UCSD-AML1 (cell line): ENCODE measurements around the gene PPARGC1A.

Source experiments
- DNase-seq: peaks from one replicate; lab custom pipeline; 2025; ENCODE audit not compliant: unreplicated experiment; lab: John Stamatoyannopoulos, UW

PPARGC1A gene

DNA sequence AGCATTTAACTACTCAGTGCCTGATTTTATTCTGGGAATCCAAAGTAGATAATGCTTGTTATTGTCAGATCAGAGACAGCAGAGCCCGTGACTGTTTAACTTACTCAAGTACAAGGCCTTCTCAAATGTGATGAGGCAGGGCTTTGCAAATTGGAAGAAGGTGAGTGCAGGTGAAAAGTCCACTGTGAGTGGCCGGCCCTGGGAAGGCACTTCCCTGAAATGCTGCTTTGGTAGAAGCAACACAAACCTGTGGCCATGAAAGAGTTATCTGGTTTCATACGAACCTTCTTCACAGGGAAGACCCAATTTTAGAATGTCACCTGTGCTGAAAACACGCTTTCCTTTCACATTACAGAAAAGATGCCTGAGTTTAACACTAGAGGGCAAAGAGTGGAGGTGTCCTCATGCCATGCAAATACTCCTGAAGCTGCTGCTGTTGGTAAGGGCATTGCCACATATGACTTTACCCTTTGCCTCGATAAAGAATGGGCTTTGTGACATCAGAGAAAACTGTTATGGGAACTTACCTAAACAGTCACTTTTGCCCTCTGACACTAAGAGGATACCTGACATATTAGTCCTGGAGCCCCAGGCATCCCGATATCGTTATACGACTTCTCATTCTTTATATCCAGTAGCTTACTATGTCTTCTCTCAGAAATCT is 8.0 kb downstream of the PPARGC1A start:
- DNase-seq = no peak

DNA sequence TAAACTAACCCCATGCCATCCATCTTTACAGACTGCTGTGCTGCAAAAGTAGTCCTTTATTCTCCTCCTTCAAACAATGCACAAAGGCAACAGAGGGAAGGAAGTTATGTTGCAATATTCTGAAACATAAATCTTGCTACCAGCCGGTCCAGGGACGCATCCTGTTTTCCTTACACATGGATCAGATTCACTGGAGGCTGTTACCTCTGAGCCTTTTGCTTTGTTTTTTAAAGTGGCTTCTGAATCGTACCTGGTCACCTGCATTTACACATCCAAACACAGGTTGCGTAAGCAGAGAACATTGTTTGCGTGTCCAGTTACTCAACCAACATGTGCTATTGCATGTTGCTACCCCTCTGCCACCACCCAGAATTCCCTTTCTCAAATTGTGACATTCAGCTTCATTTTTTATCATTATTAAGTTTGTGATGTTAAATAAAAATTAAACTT is 8.8 kb downstream of the PPARGC1A start:
- no peak for DNase-seq

DNA sequence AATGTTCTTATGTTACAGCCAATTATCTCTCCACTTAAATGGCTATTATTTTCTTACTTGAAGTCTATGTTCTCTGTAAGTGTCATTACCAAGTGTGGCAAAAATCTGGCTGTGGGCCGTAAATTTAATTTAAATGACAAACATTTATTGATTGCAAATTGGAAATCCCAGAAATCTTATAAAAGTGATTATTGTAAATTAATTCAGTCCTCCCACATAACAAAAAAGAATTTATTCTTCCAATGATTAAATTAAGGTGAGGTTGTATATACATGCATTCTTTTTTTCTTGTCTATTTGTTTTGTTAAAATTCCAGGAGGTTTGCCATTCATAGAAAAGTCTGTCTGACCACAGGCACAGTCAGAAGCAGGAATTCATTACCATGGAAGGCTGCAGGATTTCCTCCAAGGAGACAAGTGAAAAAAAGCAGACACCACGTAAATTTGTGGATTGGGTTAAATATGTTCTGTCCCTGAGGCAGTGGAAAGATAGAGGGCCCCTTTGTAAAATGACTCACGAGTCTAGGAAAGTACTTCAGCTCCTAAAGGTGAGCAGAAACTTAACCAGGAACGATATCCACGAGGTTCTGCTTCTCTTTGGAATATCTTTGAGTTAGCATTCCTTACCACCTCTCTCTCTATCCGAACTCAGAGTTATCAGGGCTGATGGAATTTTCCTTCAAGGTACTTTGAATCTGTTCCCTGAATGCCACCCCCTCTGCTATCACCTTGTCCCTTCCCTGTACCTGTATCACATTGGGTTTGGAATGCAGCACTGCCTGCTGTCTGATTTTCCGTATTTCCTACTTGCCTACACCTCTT is 10.7 kb downstream of the PPARGC1A start:
- DNase-seq = no peak

DNA sequence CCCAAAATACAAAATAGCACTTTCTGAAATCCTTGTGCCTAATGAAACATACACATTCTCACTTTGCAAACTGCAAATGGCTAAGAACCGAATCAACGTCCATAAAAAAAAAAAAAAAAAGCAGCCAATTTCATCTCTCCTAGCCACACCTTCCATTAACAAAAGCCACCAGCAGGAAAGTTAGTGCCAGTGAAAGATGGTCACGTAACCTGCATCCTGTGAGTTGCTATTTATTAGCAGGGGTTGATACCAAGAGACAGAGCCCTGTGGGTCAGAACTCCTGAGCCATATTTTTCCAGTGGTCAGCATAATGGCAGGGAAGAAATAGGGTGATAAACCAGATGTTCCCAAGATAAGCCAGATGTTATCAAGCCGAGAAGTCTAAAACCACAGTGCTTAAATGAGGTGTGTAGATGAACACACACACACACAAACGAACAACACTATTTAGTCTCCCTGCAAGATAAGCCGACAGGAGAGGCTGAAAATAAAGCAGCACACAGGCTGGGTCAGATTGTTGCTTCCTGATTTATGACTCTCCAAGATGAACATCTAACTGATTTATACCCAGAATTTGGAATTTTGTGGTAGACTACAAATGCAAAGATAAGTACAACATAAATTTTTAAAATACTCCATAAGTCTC is 11.5 kb downstream of the PPARGC1A start:
- DNase-seq = no peak

DNA sequence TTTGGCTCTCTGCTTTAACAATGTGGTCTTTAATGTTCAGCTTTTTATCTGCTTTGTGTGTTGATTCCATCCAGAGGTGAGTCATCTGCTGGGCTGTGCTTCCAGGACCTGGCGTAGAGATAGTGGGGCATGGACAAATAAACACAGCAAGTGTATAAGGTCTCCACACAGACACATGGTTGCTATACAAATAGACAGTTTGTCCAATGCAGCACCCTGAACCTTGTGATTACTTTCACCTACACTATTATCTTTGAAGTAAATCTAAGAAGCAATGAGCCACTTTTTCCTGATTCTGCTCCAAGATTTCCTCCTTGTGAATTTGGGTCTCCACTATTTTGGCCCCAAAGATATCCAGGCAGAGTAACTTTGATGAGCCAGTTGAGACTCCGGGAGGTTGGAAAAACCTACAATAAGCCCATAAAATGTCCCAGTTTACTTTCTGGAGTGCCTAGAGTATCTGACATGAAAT is 12.1 kb downstream of the PPARGC1A start:
- no peak for DNase-seq

DNA sequence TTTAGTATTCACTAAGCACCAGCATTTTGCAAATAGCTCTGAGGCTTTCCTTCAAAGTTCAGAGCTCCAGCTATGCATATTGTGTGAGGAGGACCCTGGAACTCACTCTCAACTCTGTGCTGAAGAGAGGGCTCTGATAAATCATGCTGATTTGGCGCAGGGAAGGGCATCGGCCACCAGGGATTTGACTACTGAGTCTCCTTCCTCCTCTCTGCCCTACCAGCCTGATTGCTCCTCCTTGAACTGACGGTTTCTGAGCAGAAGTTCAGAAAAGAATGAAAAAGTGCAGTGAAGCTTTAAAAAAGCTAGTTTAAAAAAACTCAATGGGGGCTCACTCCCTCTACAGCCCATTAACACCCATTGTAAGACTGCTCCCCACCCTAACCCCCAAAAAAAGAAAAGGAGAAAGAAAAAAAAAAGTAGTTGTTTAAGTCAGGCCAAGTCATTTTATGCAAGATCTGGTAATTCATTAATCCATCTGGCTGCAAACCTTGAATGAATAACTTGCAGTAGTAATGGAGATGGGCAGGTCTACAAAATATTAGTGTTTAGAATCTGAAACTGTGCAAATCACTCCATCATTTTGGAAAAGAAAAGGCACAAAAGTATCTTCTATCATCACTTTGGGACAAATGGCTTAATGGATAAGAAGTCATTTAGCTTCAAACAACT is 13.3 kb downstream of the PPARGC1A start:
- no peak for DNase-seq

DNA sequence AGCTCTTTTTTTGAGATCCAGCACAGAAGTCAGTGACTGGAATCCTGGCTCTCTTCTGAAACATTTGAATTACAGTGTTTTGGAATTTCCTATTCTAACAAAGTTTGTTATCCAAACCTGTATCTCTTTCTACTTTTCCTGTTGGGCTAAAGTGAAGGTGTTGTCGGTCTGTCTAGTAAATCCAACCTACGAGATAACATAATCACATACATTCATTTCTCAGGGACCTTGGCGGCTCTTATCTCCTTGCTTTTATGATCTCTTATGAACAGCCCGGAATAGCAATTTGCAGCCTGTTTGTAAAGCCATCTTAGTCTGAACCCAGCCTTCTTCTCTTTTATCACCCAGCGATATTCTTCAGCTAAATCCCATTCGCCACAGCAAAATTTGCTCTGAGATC is 14.5 kb downstream of the PPARGC1A start:
- DNase-seq = no peak

DNA sequence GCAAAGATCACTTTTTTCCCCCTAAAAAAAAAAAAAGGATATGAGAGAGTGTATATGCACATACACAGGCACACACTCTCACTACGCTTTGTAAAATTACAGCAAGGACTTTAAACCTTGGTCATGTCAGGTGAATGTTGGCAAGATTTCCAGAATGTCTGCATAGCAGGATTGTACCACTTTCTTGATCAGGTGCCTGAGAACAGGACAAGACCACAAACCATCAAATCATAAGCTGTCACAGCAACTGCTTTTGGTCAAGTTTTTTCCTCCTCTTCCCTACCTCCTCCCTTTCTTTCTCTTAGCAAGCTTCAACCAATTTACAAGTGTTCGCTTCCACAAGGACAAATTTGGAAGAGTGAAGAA is 15.3 kb downstream of the PPARGC1A start:
- no peak for DNase-seq

DNA sequence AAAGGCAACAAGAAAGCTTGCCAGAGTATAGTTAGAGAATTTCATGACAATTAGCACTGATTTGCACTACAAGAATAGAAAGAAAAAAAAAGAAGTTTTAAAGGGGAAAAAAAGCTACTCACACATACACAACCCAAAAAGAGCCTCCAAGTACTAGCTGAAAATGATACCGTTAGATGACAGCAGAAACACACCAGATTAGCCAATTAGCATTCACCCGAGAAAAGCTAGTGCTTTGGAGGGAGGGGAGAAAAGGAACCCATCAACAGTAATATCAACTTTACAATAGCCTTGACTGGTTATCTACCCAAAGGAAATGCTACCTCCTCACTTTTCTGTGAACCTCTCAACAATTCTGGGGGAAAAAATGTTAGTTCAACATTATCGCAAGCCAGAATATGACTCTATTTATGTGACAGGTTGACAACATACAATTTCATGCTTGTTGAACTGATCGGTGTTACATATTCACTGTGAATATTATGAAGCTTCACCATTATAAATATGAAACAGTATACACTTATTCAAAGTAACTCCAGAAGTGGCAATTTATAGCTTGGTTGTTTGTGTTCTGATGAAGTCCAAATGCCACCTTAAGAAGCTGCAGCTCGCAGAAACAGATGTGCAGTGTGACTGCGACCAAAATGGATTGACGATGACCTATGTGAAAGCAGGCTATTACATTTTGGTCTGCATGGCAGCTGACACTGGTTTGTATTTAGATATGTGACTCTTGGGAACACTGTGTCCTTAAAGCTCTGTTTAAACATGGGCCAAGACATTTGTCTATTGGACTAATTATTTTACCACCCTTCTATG is 15.9 kb downstream of the PPARGC1A start:
- DNase-seq = no peak

DNA sequence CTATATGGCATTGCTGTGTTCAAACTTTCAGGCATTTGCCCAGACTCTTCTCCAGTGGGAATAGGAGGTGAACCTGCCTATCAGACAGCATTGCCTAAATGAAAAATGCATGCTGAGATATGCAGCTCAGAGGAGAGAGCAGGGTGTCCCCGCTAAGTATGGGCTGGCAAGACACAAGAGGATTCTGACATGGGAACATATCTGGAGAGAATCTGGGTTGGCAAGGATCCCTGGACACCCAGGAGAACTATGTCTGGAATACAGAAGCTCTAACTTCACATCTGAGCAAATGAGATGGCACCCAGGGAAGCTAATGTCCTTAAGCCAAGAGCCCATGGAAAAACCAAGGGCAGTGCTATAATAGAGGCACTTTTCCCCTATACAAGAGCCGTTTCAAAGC is 18.4 kb downstream of the PPARGC1A start:
- DNase-seq = no peak

DNA sequence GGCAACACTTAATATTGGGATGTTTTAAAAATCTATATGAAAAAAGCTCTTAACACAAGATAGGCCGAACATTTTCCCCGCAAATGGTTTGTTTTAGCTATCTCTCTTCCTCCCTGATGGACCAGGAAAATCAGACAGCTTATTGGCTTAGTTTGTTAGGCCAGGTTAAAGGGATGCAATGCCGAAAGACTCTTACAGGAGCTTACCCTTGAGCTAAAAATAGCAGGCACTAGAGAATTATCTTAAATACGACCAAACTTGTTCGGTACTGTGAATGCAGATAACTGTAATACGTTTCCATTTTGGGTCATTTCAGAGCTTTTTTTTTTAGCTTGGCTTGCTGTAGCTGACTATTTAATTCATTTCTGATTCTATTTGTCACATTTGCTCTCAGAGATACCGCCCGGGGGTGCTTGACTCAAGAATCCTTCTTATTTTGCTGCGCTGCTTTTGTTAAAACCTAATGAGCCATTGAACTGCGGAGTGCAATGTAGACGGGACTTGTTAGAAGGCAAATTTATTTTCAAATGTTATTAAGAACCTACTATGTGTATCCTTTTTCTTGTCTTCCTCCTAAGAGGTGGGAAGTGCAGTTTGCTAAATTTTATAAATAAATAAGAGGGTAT is 23.3 kb downstream of the PPARGC1A start:
- DNase-seq = no peak

DNA sequence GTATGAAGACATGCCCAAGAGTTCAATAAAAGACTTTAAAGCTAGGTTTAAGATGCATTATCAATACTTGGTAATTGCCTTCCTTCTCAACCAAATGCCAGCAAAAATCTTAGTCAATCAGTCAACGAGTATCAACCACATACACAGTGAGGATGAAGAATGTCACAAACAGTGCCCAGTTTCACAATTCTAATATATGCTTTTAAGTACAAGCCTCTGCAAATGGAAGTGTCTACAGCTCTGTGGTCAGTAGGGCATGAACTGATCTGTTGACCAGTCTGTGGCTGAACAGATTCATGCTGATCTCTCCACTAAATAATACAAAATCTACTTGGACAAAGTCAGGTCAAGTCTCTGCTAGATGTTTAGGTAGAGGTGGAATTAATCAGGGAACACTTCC is 27.9 kb downstream of the PPARGC1A start:
- DNase-seq = no peak

DNA sequence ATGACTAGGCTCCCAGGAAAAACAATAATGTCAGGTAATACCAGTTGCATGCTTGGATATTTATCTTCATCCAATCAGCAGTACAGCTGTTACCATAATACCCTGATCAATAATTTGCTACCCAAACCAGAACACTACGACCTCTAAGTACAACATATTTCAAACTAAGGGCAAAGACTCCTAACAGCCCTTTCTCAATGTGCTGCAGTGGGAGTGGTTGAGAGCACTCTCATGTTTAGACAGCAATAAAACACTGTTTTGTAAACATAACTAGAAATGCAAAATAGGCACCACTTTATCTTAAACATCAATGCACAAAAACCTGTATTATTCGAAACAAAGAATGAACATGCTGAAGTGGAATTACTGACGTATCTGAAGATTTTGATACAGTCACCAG is 28.9 kb downstream of the PPARGC1A start:
- DNase-seq = no peak

DNA sequence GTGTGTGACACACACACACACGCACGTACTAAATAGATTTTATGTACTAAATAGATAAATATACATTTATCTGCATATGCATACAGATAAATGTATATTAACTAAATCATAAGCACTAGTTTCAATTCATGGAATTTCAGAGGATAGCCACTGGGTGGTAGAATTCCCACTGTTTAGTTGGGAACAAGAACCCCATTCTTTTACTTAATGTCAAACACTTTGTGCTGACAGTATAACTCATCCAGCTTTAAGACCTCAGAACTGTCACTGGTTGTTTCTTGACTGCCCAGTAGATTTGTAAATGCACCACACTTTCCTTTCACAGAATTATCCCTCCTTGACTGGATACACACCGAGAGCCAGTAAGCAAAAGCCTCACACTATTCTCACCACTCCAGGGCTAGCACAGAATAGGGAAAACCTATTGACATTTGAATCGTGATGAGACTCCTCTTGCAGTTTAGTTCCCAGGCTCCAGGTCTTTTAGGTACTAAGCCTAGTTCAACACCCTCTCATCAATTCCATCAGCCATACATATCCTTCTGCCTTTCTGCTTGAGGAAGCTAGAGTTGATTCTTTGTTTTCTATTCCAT is 32.4 kb downstream of the PPARGC1A start:
- DNase-seq = no peak

DNA sequence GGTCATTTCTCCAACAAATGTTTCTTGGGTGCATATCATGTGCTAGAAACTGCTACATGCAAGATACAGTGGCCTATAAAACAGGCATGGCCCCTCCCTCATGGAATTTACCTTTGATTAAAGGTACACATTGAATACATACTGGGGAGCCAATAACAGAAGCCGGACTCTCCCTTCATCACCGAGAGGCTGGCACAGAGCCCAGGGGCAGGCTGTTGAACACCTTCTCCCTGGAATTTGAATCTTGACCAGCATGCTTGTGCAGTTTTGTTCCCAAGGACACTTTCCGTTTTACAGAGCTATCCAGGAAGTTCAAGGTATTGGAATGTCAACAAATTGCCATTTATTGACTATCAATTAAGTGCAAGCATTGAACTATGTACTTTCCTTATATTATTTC is 33.2 kb downstream of the PPARGC1A start:
- no peak for DNase-seq

DNA sequence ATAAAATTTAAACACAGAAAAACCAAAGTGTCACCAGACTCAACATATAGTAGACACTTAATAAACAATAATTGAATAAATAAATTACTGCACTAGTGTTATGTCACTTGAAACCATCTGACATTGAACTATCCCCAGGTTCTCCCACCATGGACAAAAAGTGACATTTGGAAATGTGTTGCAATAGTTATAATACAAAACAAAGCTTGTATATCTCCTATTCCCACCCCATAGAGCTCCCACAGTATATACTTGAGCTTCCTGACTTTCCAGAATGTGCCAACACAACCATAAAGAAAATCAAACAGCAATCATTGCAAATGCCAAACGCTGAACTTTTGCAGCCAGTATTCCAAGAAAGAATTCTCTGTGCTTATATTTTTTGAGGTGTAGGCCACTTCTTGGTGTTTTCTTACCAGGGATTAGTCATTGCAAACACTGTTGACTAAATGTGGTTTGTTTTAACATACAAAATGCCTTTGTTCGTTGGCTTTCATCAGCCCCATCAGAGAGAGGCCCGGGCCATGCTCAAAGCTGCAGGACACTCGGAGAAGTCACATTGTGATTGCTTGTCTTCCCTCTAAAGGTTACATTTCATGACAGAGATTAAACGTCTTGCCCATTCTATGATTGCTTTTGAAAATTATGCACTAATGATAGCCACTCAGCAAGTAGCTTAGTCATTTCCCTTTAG is 33.8 kb downstream of the PPARGC1A start:
- DNase-seq = no peak

DNA sequence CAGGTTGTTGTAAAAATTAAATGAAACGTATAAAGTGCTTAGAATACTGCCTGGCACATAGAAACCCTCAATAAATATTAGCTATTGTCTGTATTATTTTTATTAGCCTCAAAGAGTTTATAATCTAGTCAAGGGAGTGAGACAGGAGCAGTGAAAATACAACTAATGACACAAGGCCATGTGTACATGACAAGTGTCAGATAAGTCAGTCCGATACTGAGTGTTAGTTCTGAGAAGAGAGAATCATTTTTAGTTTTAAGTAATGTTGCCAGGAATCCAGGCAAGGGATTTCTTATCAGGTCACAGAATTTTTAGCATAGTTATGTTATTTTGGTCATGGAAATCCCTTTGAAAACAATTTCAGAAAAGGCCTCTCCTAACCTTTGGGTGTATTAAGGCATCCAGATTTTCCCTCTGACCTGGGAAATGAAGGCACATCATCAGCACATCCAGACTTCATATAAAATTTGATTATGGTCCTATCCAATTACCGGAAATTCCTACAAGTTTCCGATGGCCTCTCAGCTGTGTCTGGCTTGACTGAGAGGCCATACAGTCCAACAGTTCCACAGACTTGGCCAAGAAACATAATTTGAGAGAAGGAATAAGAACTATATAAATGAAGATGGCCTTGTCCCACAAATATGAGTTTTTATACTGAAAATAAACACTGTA is 35.7 kb downstream of the PPARGC1A start:
- no peak for DNase-seq

DNA sequence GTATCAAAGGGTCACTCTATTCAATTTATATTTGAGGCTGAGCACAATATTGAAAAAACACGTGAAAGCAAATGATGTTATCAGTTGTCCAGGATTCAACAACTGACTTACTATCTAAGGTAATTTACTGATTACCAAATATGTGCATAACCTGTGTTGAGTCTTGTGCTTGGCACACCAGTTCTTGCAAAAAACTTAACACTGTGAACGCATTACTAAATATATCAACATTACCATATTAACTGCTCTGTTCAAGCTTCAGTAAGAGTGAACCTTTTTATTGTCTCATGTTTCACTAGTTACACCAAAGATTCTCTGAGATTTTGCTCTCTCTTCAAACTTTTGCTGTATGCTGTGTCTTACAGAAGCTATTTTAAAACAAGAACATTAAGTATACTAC is 38.4 kb downstream of the PPARGC1A start:
- no peak for DNase-seq

DNA sequence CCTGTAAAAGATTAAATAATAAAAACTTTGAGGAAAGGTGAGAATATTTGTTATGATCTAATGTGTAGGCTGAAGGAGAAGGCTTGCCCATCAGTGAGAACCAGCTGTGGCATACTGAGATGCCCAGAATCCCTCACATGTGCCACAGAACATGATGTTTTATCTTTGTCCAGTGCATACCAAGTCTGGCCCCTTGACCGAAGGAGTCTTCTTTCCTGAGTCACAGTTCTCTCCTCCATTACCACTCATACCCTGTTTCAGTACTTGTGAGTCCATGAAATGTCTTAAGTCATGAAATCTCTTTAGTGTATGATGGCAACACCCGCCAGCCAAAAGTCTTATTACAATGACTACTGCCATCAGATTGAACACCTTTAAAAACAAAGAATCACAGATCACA is 42.7 kb downstream of the PPARGC1A start:
- no peak for DNase-seq
